ENCODE results near the gene FCER2. TPM values are rescaled to one million over a fixed set of nuclear protein-coding genes. Genes with fewer than 3 reads are reported as not detected.

FCER2 gene
- total and polyA plus RNA-seq, 10 donors, result 26.4 to 121 (median 47.9) TPM

DNA sequence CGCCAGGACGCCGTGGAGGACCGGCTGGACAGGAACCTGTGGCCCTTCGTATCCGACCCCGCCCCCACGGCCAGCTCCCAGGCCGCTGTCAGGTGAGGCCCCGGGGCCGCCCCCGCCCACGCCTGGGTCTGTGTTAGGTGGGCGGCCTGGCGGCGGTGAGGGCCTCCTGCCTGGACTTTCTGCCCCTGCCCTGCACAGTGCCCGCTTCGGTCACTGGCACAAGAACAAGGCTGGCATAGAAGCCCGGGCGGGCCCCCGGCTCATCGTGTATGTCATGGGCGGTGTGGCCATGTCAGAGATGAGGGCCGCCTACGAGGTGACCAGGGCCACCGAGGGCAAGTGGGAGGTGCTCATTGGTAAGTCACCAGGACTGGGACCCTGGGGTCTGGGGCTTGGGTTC lies 54.8 kb downstream of the FCER2 start:
- no peak for DNase-seq
- Histone ChIP-seq H3K27me3 (replicated peaks in 1 of 7) (peaks cover 0 to 14% (median 0%) of the 10 kb centered on the region in 7 donors), H3K9me3 (no peaks in the 10 kb centered on the region), H3K36me3 (peaks cover 0 to 53% (median 33%) of the 10 kb centered on the region in 6 donors), H3K27ac (peak overlapping the region in 1 of 8 donors; percentile 84), H3K4me3 (no peak overlapping the region), H3K4me1 (peaks cover 0 to 43% (median 11%) of the 10 kb centered on the region in 6 donors)
- intact Hi-C loops (cut with DNase I; ENCODE audit: low total_unique reads), result no loop called here
- 91 to 97% (median 95%) methylated on average over 7 to 26 of the region's 26 CpGs for WGBS, 5 donors
- peak in 1 of 3 donors; percentile 60 for TF ChIP-seq POLR2AphosphoS5 (IDR thresholded peaks at IDR 0.05)
- no peak for TF ChIP-seq POLR2A (IDR thresholded peaks at IDR 0.05)

DNA sequence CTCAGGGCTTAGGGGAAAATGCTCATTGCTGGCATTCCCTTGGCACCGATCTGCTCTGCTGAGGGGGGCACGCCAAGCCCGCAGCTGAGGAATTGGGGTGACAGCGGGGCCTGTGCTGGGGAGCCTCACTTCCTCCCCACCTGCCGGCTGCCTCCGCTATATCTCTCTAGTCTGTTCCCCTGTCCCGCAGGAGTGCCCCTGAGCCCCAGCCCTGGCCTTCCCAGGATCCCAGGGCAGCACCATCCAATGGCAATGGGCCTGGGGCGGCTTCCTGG lies 55.6 kb downstream of the FCER2 start:
- H3K4me1 ChIP-seq, result peaks cover 0 to 35% (median 4%) of the 10 kb centered on the region in 6 donors
- intact Hi-C loops (cut with DNase I; ENCODE audit: low total_unique reads), result no loop called here
- peaks cover 0 to 61% (median 38%) of the 10 kb centered on the region in 6 donors for H3K36me3 ChIP-seq

DNA sequence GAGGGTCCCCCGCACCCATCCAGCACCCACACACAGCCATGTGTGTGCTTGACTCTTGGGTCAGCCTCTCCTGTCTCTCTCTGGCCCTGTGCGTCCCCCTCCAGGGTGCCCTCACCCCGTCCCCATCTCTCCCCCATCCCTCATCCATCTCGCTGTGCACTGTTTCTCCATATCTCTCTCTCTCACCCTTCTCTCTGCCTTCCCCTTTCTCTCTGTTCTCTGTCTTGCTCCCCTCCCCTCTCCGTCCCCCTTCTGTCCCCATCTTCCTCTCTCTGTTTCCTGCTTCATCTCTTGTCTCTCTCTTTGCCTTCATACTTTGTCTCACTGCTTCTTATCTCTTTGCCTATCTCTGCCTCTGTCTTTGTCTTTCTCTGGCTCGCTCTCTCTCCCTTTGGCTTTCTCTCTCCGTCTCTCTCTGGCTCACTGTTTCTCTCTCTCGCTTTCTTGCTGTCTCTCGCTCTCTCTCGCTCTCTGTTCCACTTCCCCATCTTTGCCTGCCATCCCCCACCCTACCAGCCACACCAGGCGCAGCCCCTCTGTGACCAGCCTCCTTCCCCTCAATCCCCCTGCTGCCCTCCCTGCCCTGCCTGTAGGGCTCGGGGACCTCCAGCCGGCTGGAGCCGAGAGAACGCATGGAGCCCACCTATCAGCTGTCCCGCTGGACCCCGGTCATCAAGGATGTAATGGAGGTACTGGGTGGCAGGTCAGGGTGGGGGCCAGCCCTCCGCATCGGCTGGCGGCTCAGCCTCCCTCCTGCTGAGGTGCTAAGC lies 56.1 kb downstream of the FCER2 start:
- peak overlapping the region in 6 of 8 donors; percentile 15 to 84 (median 76) for H3K27ac ChIP-seq
- WGBS, 5 donors, result 49 to 75% (median 68%) methylated on average over 17 to 20 of the region's 20 CpGs
- no peak for DNase-seq
- H3K36me3 ChIP-seq, result peaks cover 0 to 66% (median 38%) of the 10 kb centered on the region in 6 donors
- H3K4me3 ChIP-seq, result peak overlapping the region in 3 of 8 donors; percentile 7 to 12 (median 8)
- TF ChIP-seq, protein P1, sequence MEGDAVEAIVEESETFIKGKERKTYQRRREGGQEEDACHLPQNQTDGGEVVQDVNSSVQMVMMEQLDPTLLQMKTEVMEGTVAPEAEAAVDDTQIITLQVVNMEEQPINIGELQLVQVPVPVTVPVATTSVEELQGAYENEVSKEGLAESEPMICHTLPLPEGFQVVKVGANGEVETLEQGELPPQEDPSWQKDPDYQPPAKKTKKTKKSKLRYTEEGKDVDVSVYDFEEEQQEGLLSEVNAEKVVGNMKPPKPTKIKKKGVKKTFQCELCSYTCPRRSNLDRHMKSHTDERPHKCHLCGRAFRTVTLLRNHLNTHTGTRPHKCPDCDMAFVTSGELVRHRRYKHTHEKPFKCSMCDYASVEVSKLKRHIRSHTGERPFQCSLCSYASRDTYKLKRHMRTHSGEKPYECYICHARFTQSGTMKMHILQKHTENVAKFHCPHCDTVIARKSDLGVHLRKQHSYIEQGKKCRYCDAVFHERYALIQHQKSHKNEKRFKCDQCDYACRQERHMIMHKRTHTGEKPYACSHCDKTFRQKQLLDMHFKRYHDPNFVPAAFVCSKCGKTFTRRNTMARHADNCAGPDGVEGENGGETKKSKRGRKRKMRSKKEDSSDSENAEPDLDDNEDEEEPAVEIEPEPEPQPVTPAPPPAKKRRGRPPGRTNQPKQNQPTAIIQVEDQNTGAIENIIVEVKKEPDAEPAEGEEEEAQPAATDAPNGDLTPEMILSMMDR (IDR thresholded peaks at IDR 0.05 in 8 of 11, conservative IDR thresholded peaks at IDR 0.05 in 3 of 11), result no peak
- TF ChIP-seq POLR2AphosphoS5 (IDR thresholded peaks at IDR 0.05), result peak; percentile 10 to 71 (median 36)
- no peaks in the 10 kb centered on the region for H3K9me3 ChIP-seq
- H3K27me3 ChIP-seq (replicated peaks in 1 of 7), result peaks cover 0 to 5% (median 0%) of the 10 kb centered on the region in 7 donors
- intact Hi-C loops (cut with DNase I; ENCODE audit: low total_unique reads), result no loop called here
- H3K4me1 ChIP-seq, result peaks cover 0 to 34% (median 4%) of the 10 kb centered on the region in 6 donors

More for the DNA sequence above, 55.6 kb downstream of the FCER2 start:
- no peak for DNase-seq
- peak in 1 of 3 donors; percentile 65 for TF ChIP-seq POLR2AphosphoS5 (IDR thresholded peaks at IDR 0.05)
- TF ChIP-seq, protein P1 (IDR thresholded peaks at IDR 0.05 in 8 of 11, conservative IDR thresholded peaks at IDR 0.05 in 3 of 11), result no peak
- Histone ChIP-seq H3K4me3 (peak overlapping the region in 3 of 8 donors; percentile 7 to 12 (median 8)), H3K27ac (peak overlapping the region in 4 of 8 donors; percentile 74 to 84 (median 79)), H3K9me3 (no peaks in the 10 kb centered on the region), H3K27me3 (replicated peaks in 1 of 7) (peaks cover 0 to 10% (median 0%) of the 10 kb centered on the region in 7 donors)
- WGBS, 5 donors, result 70 to 90% (median 86%) methylated on average over 2 to 8 of the region's 8 CpGs

DNA sequence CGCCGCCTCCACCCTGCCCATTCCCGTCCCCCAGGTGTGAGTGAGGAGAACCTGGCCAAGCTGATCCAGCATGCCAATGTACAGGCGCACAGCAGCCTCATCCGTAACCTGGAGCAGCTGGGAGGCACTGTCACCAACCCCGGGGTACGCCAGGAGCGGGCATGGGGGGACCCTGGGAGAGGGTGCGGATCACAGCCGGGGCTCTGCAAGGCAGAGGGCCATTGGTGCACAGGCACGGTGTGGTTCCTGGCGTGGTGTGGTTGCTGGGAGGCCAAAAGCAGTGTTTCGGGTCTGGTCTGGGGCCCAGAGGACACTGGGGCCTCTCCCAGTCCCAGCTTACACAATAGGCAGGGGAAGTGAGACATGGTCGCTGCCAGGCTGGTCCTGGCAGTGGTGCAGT lies 56.8 kb downstream of the FCER2 start:
- H3K27ac ChIP-seq, result peak overlapping the region in 5 of 8 donors; percentile 25 to 84 (median 79)
- no peak for TF ChIP-seq POLR2A (IDR thresholded peaks at IDR 0.05)
- TF ChIP-seq, protein P1 (IDR thresholded peaks at IDR 0.05 in 8 of 11, conservative IDR thresholded peaks at IDR 0.05 in 3 of 11), result no peak
- TF ChIP-seq POLR2AphosphoS5 (IDR thresholded peaks at IDR 0.05), result peak in 2 of 3 donors; percentile 38 to 78
- H3K4me3 ChIP-seq, result peak overlapping the region in 2 of 8 donors; percentile 7 to 8
- no peaks in the 10 kb centered on the region for H3K9me3 ChIP-seq
- peaks cover 0 to 73% (median 38%) of the 10 kb centered on the region in 6 donors for H3K36me3 ChIP-seq
- 62 to 88% (median 85%) methylated on average over 13 to 14 of the region's 14 CpGs for WGBS, 5 donors
- intact Hi-C loops (cut with DNase I; ENCODE audit: low total_unique reads), result no loop called here
- DNase-seq, result no peak
- peaks cover 0 to 40% (median 4%) of the 10 kb centered on the region in 6 donors for H3K4me1 ChIP-seq
- peaks cover 0 to under 1% (median 0%) of the 10 kb centered on the region in 7 donors for H3K27me3 ChIP-seq (replicated peaks in 1 of 7)
